Fibroblast of lung (primary cell): ENCODE results near the gene ADAM23. TPM values are rescaled to one million over a fixed set of nuclear protein-coding genes. Genes with fewer than 3 reads are reported as not detected.

Source experiments
- DNase-seq, 2 donors: peaks; one replicate each; pipeline versions ENCODE4 v3.0.0 to v3.0.0-alpha.2; 2010; ENCODE audit warnings: low read depth in 2 of 2
- H2AFZ ChIP-seq: 2 replicates; pipeline ENCODE4 v1.5.1; 2012; ENCODE audit warnings: low read length, control low read depth, inconsistent platforms
- H3K27ac ChIP-seq: 2 replicates; pipeline ENCODE4 v1.5.1; 2011; ENCODE audit warnings: low read length, control low read depth; ENCODE audit not compliant: insufficient read depth
- H3K27me3 ChIP-seq: 2 replicates; pipeline ENCODE4 v1.5.1; 2011; ENCODE audit warnings: mild to moderate bottlenecking, low read length; ENCODE audit not compliant: control insufficient read depth, insufficient read depth
- H3K36me3 ChIP-seq: 2 replicates; pipeline ENCODE4 v1.5.1; 2011; ENCODE audit warnings: low read length; ENCODE audit not compliant: control insufficient read depth, insufficient read depth
- H3K4me1 ChIP-seq: 2 replicates; pipeline ENCODE4 v1.5.1; 2011; ENCODE audit warnings: low read length; ENCODE audit not compliant: control insufficient read depth, insufficient read depth; ENCODE audit errors: extremely low read depth
- H3K4me2 ChIP-seq: 2 replicates; pipeline ENCODE4 v1.5.1; 2011; ENCODE audit warnings: low read length, control low read depth; ENCODE audit not compliant: insufficient read depth; ENCODE audit errors: extremely low read depth
- H3K4me3 ChIP-seq, 4 experiments: fragments of 200-600 bp in 1 of 4; sonication (generic) in 1 of 4; replicated peaks in 1 of 4; 2 replicates each; pipeline ENCODE4 v1.5.1; 2011 to 2016; ENCODE audit warnings: low read length in 4 of 4, low read depth in 3 of 4, mild to moderate bottlenecking in 3 of 4, control low read depth in 2 of 4, inconsistent platforms in 1 of 4, mixed read lengths in 1 of 4; ENCODE audit not compliant: insufficient read depth in 1 of 4; ENCODE audit errors: control extremely low read depth in 1 of 4
- H3K79me2 ChIP-seq: 2 replicates; pipeline ENCODE4 v1.5.1; 2012; ENCODE audit warnings: mild to moderate bottlenecking, low read length, inconsistent platforms; ENCODE audit not compliant: control insufficient read depth, insufficient read depth
- H3K9ac ChIP-seq: 2 replicates; pipeline ENCODE4 v1.5.1; 2011; ENCODE audit warnings: mild to moderate bottlenecking, low read length, control low read depth; ENCODE audit not compliant: insufficient read depth
- H3K9me3 ChIP-seq: 2 replicates; pipeline ENCODE4 v1.5.1; 2012; ENCODE audit warnings: low read depth, low read length; ENCODE audit not compliant: control insufficient read depth, insufficient read depth
- H4K20me1 ChIP-seq: 2 replicates; pipeline ENCODE4 v1.5.1; 2011; ENCODE audit warnings: low read length; ENCODE audit not compliant: control insufficient read depth, insufficient read depth; ENCODE audit errors: extremely low read depth
- EZH2 ChIP-seq: IDR thresholded peaks from 2 replicates; pipeline ENCODE4 v1.5.1; 2012; ENCODE audit warnings: low read length, control low read depth, mild to moderate bottlenecking; ENCODE audit errors: missing control alignments
- polyA plus RNA-seq, 2 donors: library from polyadenylated mRNA; depleted of rRNA in 1 of 2; stranded (reverse) in 1 of 2; unstranded in 1 of 2; fragments of >200 nt; gene quantifications; 2 replicates each; pipeline ENCODE4 v1.2.1, GENCODE V29; 2011 to 2012; ENCODE audit warnings: missing spikeins in 1 of 2
- total RNA-seq: library from RNA; depleted of rRNA; stranded (reverse); fragments of >200 nt; gene quantifications from 2 replicates; pipeline ENCODE4 v1.2.1, GENCODE V29; 2014
- TF ChIP-seq, protein P1 (sequence below), 2 donors: IDR thresholded peaks in 1 of 2; conservative IDR thresholded peaks in 1 of 2; 1 replicate in 1 of 2; 2 replicates in 1 of 2; pipeline ENCODE4 v1.5.1; 2011 to 2012; ENCODE audit warnings: low read length in 2 of 2, control low read depth in 1 of 2, inconsistent platforms in 1 of 2, low read depth in 1 of 2, mild to moderate bottlenecking in 1 of 2

Gene ADAM23
- total and polyA plus RNA-seq, 2 donors (not counting 1 experiment from before 2014, with no cell fraction given) = 2.3 to 2.7 TPM

GRCh38 chr2:206556357-206556949 is 113.1 kb downstream of the ADAM23 start:
- TF ChIP-seq, protein P1, sequence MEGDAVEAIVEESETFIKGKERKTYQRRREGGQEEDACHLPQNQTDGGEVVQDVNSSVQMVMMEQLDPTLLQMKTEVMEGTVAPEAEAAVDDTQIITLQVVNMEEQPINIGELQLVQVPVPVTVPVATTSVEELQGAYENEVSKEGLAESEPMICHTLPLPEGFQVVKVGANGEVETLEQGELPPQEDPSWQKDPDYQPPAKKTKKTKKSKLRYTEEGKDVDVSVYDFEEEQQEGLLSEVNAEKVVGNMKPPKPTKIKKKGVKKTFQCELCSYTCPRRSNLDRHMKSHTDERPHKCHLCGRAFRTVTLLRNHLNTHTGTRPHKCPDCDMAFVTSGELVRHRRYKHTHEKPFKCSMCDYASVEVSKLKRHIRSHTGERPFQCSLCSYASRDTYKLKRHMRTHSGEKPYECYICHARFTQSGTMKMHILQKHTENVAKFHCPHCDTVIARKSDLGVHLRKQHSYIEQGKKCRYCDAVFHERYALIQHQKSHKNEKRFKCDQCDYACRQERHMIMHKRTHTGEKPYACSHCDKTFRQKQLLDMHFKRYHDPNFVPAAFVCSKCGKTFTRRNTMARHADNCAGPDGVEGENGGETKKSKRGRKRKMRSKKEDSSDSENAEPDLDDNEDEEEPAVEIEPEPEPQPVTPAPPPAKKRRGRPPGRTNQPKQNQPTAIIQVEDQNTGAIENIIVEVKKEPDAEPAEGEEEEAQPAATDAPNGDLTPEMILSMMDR (conservative IDR thresholded peaks at IDR 0.05 in 1 of 2, IDR thresholded peaks at IDR 0.05 in 1 of 2; ENCODE audit: low read depth in 1 of 2, low read length in 2 of 2) = peak; percentile 36 to 60
- TF ChIP-seq EZH2 = no peak
- Histone ChIP-seq H3K4me2 (no peak overlapping the region), H3K4me1 (no peaks in the 10 kb centered on the region), H3K79me2 (no peaks in the 10 kb centered on the region), H2AFZ (no peak overlapping the region), H3K36me3 (no peaks in the 10 kb centered on the region), H3K4me3 (no peak overlapping the region), H3K9ac (no peak overlapping the region), H3K9me3 (no peaks in the 10 kb centered on the region), H4K20me1 (no peaks in the 10 kb centered on the region), H3K27ac (no peak overlapping the region), H3K27me3 (no peaks in the 10 kb centered on the region)
- peak; percentile 47 to 73 for DNase-seq

DNA sequence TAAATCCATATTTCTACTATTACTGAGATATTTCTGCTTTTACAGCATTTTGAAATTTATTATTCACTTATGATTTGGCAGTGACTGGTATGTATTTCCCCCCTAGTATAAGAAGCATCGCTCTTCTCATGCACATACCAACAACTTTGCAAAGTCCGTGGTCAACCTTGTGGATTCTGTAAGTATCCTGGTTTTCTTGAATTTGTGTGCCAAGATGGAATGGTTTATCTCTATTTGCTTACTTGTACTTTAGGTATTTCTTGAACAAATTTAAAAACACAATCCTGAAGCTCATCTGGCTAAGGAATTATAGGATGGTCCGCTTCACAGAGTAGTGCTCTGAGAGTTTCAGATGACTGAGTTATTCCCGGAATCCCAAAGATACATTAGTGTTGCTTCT is 114.0 kb downstream of the ADAM23 start:
- Histone ChIP-seq H3K36me3 (no peaks in the 10 kb centered on the region), H3K4me2 (no peak overlapping the region), H3K27ac (no peak overlapping the region), H4K20me1 (no peaks in the 10 kb centered on the region), H3K9ac (no peak overlapping the region), H3K4me1 (no peaks in the 10 kb centered on the region), H3K4me3 (no peak overlapping the region), H3K27me3 (no peaks in the 10 kb centered on the region), H3K79me2 (no peaks in the 10 kb centered on the region), H3K9me3 (no peaks in the 10 kb centered on the region), H2AFZ (no peak overlapping the region)
- peak in 1 of 2 donors; percentile 48 for DNase-seq
- TF ChIP-seq, protein P1 (conservative IDR thresholded peaks at IDR 0.05 in 1 of 2, IDR thresholded peaks at IDR 0.05 in 1 of 2; ENCODE audit: low read depth in 1 of 2, low read length in 2 of 2) = no peak
- TF ChIP-seq EZH2 = no peak

DNA sequence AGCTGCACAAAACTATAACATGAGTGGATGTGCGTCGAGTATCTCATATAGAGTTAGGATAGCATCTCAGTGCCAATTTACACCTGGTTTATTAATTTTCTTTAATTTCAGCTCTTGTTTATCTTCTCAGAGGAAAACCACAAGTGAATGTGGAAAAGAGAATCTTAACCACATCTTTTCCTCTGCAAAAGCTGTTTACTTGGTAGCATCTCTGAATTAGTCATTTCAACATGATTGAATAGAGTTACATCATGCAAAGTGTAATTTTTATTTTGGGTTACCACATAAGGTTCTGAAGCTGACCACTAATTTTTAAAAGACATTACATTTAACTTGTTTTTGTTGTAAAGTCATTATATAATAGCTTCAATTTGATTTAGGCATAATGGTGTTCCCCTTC is 115.2 kb downstream of the ADAM23 start:
- DNase-seq = peak in 1 of 2 donors; percentile 44
- H3K27me3 ChIP-seq = no peaks in the 10 kb centered on the region
- TF ChIP-seq, protein P1 (conservative IDR thresholded peaks at IDR 0.05 in 1 of 2, IDR thresholded peaks at IDR 0.05 in 1 of 2; ENCODE audit: low read depth in 1 of 2, low read length in 2 of 2) = no peak
- TF ChIP-seq EZH2 = no peak

More for the DNA sequence above, 115.2 kb downstream of the ADAM23 start:
- Histone ChIP-seq H3K4me1 (no peaks in the 10 kb centered on the region), H3K9ac (no peak overlapping the region), H3K9me3 (no peaks in the 10 kb centered on the region), H3K79me2 (no peaks in the 10 kb centered on the region), H3K4me3 (no peak overlapping the region), H2AFZ (no peak overlapping the region), H3K4me2 (no peak overlapping the region), H3K27ac (no peak overlapping the region), H4K20me1 (no peaks in the 10 kb centered on the region), H3K36me3 (no peaks in the 10 kb centered on the region)
